Effector memory CD4-positive, alpha-beta T cell (primary cell): ENCODE data around the gene HIP1.
"Not testable (repeated sequence)": the region's sequence is repeated elsewhere in the genome, so short reads cannot be mapped to it uniquely, and the experiment has no call there.

Experiments used
- DNase-seq, 3 donors: peaks; one replicate each; pipeline ENCODE4 v3.0.0-alpha.2; 2020
- H3K27ac ChIP-seq: 2 replicates; pipeline ENCODE4 v1.7.0; 2013; ENCODE audit warnings: mild to moderate bottlenecking, low read length, moderate library complexity; ENCODE audit not compliant: insufficient read depth, poor library complexity, severe bottlenecking
- H3K27me3 ChIP-seq: replicated peaks from 2 replicates; pipeline ENCODE4 v1.7.0; 2013; ENCODE audit warnings: mild to moderate bottlenecking, low read length; ENCODE audit not compliant: insufficient read depth, control insufficient read depth, poor library complexity, severe bottlenecking
- H3K36me3 ChIP-seq: 2 replicates; pipeline ENCODE4 v1.7.0; 2013; ENCODE audit warnings: mild to moderate bottlenecking, low read length, moderate library complexity; ENCODE audit not compliant: control insufficient read depth, insufficient read depth
- H3K4me1 ChIP-seq: 2 replicates; pipeline ENCODE4 v1.7.0; 2013; ENCODE audit warnings: low read length, mild to moderate bottlenecking; ENCODE audit not compliant: control insufficient read depth, insufficient read depth, poor library complexity, severe bottlenecking
- H3K4me3 ChIP-seq: 2 replicates; pipeline ENCODE4 v1.7.0; 2013; ENCODE audit warnings: low read length, low read depth, mild to moderate bottlenecking; ENCODE audit not compliant: insufficient read depth, poor library complexity, severe bottlenecking
- H3K9me3 ChIP-seq: 2 replicates; pipeline ENCODE4 v1.7.0; 2013; ENCODE audit warnings: mild to moderate bottlenecking, low read length, moderate library complexity; ENCODE audit not compliant: control insufficient read depth

Gene HIP1

GRCh38 chr7:75536940-75537538 is 201.7 kb downstream of the HIP1 start:
- Histone ChIP-seq H3K36me3 (no peaks in the 10 kb centered on the region), H3K4me3 (no peak overlapping the region), H3K27ac (no peak overlapping the region), H3K27me3 (no peaks in the 10 kb centered on the region), H3K9me3 (no peaks in the 10 kb centered on the region), H3K4me1 (no peaks in the 10 kb centered on the region)
- no peak for DNase-seq

- no peak overlapping the region for H3K27ac ChIP-seq
Measured at GRCh38 chr7:75536491-75536890, 202.2 kb downstream of the HIP1 start.

GRCh38 chr7:75534727-75535307 is 203.9 kb downstream of the HIP1 start:
- no peaks in the 10 kb centered on the region for H3K4me1 ChIP-seq
- H3K27me3 ChIP-seq: no peaks in the 10 kb centered on the region
- H3K9me3 ChIP-seq: no peaks in the 10 kb centered on the region
- no peak overlapping the region for H3K27ac ChIP-seq
- H3K36me3 ChIP-seq: no peaks in the 10 kb centered on the region
- H3K4me3 ChIP-seq: no peak overlapping the region
- DNase-seq: no peak

More at GRCh38 chr7:75536491-75536890, 202.2 kb downstream of the HIP1 start:
- H3K4me1 ChIP-seq: no peaks in the 10 kb centered on the region
- H3K27me3 ChIP-seq: no peaks in the 10 kb centered on the region
- H3K4me3 ChIP-seq: no peak overlapping the region
- H3K9me3 ChIP-seq: no peaks in the 10 kb centered on the region
- DNase-seq: no peak
- no peaks in the 10 kb centered on the region for H3K36me3 ChIP-seq

- Histone ChIP-seq H3K36me3 (no peaks in the 10 kb centered on the region), H3K27me3 (no peaks in the 10 kb centered on the region), H3K4me3 (no peak overlapping the region), H3K4me1 (no peaks in the 10 kb centered on the region), H3K9me3 (no peaks in the 10 kb centered on the region), H3K27ac (no peak overlapping the region)
- DNase-seq: no peak
Measured at GRCh38 chr7:75533926-75534325, 204.8 kb downstream of the HIP1 start.

GRCh38 chr7:75532639-75533038 is 206.1 kb downstream of the HIP1 start:
- no peak overlapping the region for H3K4me3 ChIP-seq
- H3K9me3 ChIP-seq: no peaks in the 10 kb centered on the region
- no peak overlapping the region for H3K27ac ChIP-seq
- H3K27me3 ChIP-seq: no peaks in the 10 kb centered on the region
- no peak for DNase-seq
- H3K36me3 ChIP-seq: no peaks in the 10 kb centered on the region
- H3K4me1 ChIP-seq: no peaks in the 10 kb centered on the region

- H3K9me3 ChIP-seq: no peaks in the 10 kb centered on the region
- no peak overlapping the region for H3K27ac ChIP-seq
- no peak for DNase-seq
- no peaks in the 10 kb centered on the region for H3K36me3 ChIP-seq
- peaks cover 4% of the 10 kb centered on the region for H3K4me1 ChIP-seq
- H3K4me3 ChIP-seq: no peak overlapping the region
- H3K27me3 ChIP-seq: no peaks in the 10 kb centered on the region
Measured at GRCh38 chr7:75531359-75531821, 207.4 kb downstream of the HIP1 start.

- not testable (repeated sequence) for H3K9me3 ChIP-seq, DNase-seq, H3K4me1 ChIP-seq, H3K27me3 ChIP-seq
- Histone ChIP-seq H3K4me3 (peak overlapping the region; percentile 87), H3K36me3 (peaks cover 10% of the 10 kb centered on the region), H3K27ac (peak overlapping the region; percentile 72)
Measured at GRCh38 chr7:75527224-75527722, 211.5 kb downstream of the HIP1 start.

GRCh38 chr7:75521727-75522126 is 217.0 kb downstream of the HIP1 start:
- not testable (repeated sequence) for H3K27ac ChIP-seq, H3K4me1 ChIP-seq, H3K27me3 ChIP-seq, DNase-seq, H3K9me3 ChIP-seq, H3K4me3 ChIP-seq
- H3K36me3 ChIP-seq: peaks cover 10% of the 10 kb centered on the region

GRCh38 chr7:75518842-75519241 is 219.9 kb downstream of the HIP1 start:
- not testable (repeated sequence) for H3K4me1 ChIP-seq, DNase-seq, H3K9me3 ChIP-seq, H3K27me3 ChIP-seq, H3K27ac ChIP-seq, H3K36me3 ChIP-seq, H3K4me3 ChIP-seq

- not testable (repeated sequence) for H3K4me3 ChIP-seq, H3K27me3 ChIP-seq, H3K27ac ChIP-seq, H3K4me1 ChIP-seq, H3K9me3 ChIP-seq, H3K36me3 ChIP-seq, DNase-seq
Measured at GRCh38 chr7:75509033-75509432, 229.7 kb downstream of the HIP1 start.
